ENCODE data around the gene NUB1. TPM values are rescaled to one million over a fixed set of nuclear protein-coding genes. Genes with fewer than 3 reads are reported as not detected.
A peak's percentile ranks its signal among the peaks of the same experiment; 100 is the strongest.

NUB1 gene
- total RNA-seq, 2 experiments from 2014 or later: 84.8 to 91.8 TPM

DNA sequence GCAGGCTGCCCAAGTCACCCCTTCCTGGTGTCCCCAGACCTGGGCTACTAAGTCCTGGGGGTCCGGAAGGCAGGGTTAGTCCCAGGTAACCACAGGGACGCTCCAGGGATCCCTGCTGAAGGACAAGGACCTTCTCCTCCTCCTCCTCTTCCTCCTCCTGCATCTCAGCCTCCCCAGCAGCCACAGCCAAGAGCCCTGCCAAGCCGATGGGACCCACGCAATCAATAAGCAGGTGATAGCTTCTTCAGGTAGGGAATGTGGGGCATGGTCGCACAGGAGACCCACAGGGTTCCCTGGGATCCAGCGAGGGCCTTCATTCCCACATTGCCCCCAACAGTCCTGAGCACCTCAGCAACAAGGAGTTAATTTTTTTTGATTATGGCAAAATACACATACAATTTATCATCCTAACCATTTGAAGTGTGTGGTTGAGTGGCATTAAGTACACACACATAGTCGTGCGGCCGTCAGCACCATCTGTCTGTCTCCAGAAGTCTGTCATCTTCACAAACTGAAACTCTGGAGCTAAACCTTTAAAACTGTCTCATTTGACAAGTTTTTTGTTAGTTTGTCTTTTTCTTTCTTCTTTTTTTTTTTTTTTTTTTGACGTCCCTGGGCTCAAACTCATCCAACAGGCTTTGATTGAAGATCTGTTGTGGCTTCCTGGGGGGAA lies 86.2 kb downstream of the NUB1 start:
- H3K4me3 Mint-ChIP-seq: no peak overlapping the region
- ATAC-seq (ENCODE audit: low read depth) (no peak), DNase-seq (no peak)
- H3K27me3 Mint-ChIP-seq: peaks cover 7% of the 10 kb centered on the region
- POLR2A ChIA-PET: no interaction called here
- no peaks in the 10 kb centered on the region for H3K36me3 Mint-ChIP-seq
- no peaks in the 10 kb centered on the region for H3K9me3 Mint-ChIP-seq
- H3K4me1 Mint-ChIP-seq: peaks cover 32% of the 10 kb centered on the region
- peak overlapping the region; percentile 42 for H3K27ac Mint-ChIP-seq

Other genes starting within 250 kb of the NUB1 start
- not detected for gene GBX1, start 174.1 kb upstream of the NUB1 start, total RNA-seq
- gene ASB10, start 154.6 kb upstream of the NUB1 start, total RNA-seq: not detected
- gene H2BK1, start 131.3 kb upstream of the NUB1 start, total RNA-seq: 1 to 10 TPM; 1.6 to 2.2 TPM
- 10 to 100 TPM; 29.5 to 31.2 TPM for gene ABCF2, start 114.6 kb upstream of the NUB1 start, total RNA-seq
- gene CHPF2, start 109.3 kb upstream of the NUB1 start, total RNA-seq: 10 to 100 TPM; 44.3 to 48.4 TPM
- 10 to 100 TPM in 1 of 2 experiments, 1 to 10 TPM in 1; 7.8 to 12.6 TPM for gene SMARCD3, start 93.1 kb upstream of the NUB1 start, total RNA-seq
- gene WDR86, start 68.2 kb downstream of the NUB1 start, total RNA-seq: 1 to 10 TPM; 2.1 to 4.0 TPM
- under 1 TPM; 0.25 to 0.91 TPM for gene CRYGN, start 98.3 kb downstream of the NUB1 start, total RNA-seq
- 10 to 100 TPM; 73.0 to 78.9 TPM for gene RHEB, start 178.1 kb downstream of the NUB1 start, total RNA-seq